ENCODE results near the gene LIG4.

The LIG4 gene

DNA sequence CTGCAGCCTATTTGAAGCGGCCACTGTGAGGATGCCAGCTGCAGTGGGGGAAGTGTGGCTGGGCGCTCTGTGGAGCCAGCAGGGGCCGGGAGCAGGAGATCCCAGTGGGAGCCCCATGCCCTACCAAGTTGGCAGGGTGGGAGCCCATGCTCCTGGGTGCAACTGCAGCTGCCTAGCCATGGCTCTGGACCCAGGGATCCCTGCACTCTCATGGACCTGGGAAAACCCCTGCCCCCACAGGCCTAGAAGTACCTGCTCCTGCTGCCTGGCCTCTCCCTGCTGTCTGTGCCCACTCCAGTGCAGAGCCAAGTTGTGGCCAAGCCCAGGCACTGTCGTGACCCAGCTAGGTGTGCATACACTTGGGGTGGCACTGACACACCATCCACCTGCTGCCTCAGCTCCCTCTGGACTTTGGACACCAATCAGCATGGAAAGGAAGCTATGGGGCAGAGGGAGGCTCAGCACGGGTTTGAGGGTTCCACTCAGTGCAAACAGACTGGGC lies 20.9 kb downstream of the LIG4 start:
- DNase-seq (ENCODE audit: low read depth in 3 of 3, low spot score in 1 of 3): no peak

DNA sequence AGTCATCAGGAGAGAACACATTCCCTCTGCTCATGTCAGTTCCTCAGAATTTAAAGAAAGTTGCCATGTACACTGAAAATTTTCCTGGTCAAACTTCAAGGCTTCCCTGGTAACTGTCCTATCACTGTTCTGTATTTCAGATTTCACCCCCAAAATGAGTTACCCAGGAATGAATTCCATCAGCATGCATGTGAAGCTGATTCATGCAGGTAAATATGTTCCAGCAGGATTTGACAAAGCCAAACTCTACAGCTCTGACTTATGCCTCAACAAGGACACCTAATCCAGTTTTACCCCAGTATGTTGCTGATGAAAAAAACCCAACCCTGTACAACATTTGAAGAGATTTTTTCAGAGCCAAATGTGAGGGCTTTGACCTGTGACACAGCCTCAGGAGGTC lies 21.5 kb downstream of the LIG4 start:
- no peak for DNase-seq (ENCODE audit: low read depth in 3 of 3, low spot score in 1 of 3)

DNA sequence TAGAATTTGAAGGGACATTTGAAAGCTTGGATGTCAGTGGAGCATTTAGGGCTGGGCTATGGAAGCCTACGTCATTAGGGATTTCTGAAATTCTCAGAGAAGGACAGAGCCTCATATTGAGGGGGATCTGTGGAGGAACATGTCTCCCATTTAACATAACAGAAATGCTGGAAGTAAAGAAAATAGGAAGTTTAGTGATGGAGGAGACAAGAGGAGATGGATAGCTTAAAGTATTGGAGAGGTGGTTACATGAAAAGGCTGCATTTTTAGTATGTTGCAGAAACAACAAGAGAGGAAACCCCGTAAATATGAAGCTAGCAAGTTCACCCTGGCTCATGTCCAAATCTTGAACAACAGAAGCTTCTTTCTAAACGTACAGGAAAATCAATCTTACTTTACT lies 24.4 kb downstream of the LIG4 start:
- no peak for DNase-seq (ENCODE audit: low read depth in 3 of 3, low spot score in 1 of 3)

DNA sequence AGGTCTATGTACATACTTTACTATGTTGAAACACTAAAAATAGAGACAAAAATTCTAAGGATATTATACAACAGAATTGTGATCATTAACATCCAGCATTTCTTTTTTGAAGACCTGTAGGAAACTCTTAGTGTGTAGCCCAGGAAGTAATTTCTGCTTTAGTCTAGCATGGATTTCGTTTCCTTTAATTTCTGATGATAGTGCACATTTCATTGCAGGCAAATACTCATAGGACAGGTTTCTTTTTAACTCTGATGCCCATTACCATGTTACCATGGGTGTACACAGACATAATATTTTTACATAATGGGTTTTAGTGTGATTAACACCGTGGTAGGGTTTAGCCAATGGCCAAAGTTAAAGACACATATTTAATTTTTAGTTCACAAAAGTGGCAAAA lies 27.1 kb downstream of the LIG4 start:
- no peak for DNase-seq (ENCODE audit: low read depth in 3 of 3, low spot score in 1 of 3)

DNA sequence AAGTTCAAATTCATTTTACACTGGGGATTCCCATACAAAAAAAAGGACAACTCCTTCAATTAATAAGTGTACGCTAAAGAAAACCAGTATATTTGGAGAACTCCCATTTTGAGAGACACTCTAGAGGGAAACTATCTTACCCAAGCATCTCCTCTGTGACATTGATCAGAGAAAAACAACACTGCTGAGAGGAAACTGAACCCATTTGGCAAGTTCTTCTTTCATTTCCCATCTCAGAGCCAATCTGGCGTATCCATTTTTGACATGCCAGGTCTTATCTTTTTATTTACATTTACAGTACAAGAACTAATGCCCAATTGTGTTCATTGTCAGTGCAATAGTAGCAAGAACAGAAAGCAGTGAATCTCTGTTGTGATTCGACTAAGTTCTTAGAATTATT lies 30.1 kb downstream of the LIG4 start:
- DNase-seq (ENCODE audit: low read depth in 3 of 3, low spot score in 1 of 3): no peak

DNA sequence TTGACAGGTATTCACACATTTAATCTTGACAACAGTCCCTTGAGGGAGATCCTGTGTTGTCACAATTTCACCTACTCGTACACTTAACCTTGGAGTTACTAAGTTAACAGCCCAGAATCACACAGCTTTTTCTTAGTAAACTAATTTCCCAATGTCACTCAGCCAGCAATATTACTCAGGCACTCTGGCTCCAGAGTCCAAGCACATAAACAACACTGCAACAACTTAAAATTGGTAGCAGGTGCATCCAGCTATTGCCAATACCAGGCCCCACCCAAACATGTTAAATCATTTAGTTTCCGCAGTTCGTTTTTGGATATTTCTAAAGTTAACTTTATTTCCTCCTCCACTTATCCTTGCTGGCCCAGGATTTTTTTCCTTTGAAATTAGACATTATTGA lies 32.7 kb downstream of the LIG4 start:
- DNase-seq (ENCODE audit: low read depth in 3 of 3, low spot score in 1 of 3): no peak

DNA sequence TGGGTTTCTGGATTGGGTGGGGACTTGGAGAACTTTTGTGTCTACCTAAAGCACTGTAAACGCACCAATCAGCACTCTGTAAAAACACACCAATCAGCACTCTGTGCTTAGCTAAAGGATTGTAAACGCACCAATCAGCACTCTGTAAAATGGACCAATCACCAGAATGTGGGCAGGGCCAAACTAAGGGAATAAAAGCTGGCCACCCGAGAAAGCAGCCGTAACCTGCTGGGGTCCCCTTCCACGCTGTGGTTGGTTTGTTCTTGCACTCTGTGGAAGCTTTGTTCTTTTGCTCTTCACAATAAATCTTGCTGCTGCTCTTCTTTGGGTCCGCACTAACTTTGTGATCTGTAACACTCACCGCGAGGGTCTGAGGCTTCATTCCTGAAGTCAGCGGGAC lies 37.3 kb downstream of the LIG4 start:
- DNase-seq (ENCODE audit: low read depth in 3 of 3, low spot score in 1 of 3): no peak

DNA sequence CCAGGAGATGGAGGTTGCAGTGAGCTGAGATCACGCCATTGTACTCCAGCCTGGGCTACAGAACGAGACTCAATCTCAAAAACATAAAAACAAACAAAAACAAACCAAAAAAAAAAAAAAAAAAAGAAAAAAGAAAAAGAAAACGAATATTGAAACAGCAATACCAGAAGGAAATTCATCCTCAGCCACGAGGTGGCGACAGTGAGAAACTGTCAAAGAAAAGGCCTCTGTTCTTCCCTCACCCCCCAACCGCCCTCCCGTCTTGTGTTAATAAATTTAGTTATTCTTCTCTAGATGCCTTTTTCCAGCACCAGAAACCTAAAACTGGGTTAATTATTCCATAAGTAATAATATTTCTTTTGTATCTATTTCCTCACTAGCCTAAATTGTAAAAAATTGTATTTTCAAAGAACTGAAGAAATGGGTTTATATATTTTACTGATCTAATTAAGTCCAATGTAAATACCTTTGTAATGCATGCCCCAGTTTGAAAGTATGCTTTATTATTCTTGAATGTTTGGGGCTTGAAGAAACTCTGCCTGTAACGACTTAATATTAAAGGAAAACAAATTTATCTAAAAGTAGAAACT lies 38.6 kb downstream of the LIG4 start:
- peak in 2 of 3 donors; percentile 9 to 35 for DNase-seq (ENCODE audit: low read depth in 3 of 3, low spot score in 1 of 3)

DNA sequence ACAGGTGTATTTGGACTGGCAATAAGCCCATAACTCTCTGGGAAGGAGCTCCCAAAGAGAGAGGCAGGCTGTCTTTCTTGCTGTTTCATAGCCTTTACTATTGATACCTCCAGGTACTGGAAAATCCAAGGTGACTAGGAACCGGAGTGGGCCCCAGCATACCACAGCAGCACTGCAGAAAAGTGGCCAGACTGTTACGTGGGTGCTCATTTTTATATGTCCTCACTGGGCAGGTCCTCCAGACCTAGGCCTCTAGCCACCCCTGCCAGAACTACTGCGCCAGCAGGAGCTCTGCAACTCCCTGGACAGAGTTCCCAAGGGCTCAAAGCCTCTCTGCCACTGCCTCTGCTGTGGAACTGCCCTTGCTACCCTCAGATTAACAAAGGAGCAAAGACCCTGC lies 46.4 kb downstream of the LIG4 start:
- no peak for DNase-seq (ENCODE audit: low read depth in 3 of 3, low spot score in 1 of 3)

DNA sequence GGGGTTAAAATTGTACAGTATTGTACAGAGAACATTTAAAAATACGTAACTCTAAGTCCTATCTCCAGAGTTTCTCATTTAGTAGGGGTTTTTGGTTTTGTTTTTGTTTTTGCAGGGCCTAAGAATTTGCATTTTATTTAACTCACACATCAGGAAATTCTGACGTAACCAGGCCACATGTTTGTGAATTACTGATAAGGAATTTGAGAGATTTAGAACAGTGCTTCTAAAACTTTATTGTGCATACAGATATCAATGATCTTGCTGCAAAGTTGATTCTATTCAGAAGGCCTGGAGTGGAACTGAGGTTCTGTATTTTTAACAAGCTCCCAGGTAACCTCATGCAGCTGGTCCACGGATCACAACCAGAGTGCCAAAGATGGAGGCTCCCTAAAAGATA lies 49.3 kb downstream of the LIG4 start:
- no peak for DNase-seq (ENCODE audit: low read depth in 3 of 3, low spot score in 1 of 3)

DNA sequence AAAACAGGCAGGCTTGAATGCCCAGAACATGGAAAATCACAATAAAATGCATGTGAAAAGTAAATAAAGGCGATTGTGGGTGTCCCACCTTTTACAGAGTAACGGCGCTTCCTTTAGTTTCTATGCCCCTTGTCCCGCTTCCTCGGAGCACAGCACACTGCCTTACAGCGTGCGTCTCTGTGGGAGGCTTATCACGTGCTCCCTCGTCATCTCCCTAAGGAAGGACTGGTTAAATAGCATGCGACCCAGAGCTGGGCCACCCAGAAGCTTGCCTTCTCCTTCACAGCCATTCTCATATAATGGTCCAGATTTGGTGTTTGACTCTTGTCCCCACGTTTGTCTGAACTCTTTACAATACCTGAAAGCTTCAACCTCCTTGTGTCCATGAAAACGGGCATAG lies 56.6 kb downstream of the LIG4 start:
- DNase-seq (ENCODE audit: low read depth in 3 of 3, low spot score in 1 of 3): no peak

All from stimulated activated CD4-positive, alpha-beta T cell treated with anti-CD3 and anti-CD28 coated beads, TNF-alpha, amount 100 ng/mL, for 1 hour (primary cell).